HepG2 (cell line): Measurements from ENCODE around the gene MND1. TPM values are rescaled to one million over a fixed set of nuclear protein-coding genes. Genes with fewer than 3 reads are reported as not detected.

Experiments
- ERF ChIP-seq: IDR thresholded peaks from 2 replicates; pipeline ENCODE4 v1.6.1; 2018; ENCODE audit warnings: missing biosample characterization, missing genetic modification reagents
- FOXA3 ChIP-seq: IDR thresholded peaks from 2 replicates; pipeline ENCODE4 v1.6.1; 2016; ENCODE audit warnings: missing genetic modification reagents, missing compliant biosample characterization
- IKZF1 ChIP-seq: fragments of 450-650 bp; IDR thresholded peaks from 2 replicates; pipeline ENCODE4 v1.7.1; 2016
- KLF16 ChIP-seq, 2 experiments: sonication (generic) in 1 of 2; formaldehyde crosslinking in 1 of 2; IDR thresholded peaks; 2 replicates each; pipeline versions ENCODE4 v1.6.1 to v1.8.0; 2016 to 2023; ENCODE audit warnings: missing genetic modification reagents in 2 of 2, missing compliant biosample characterization in 1 of 2
- MAFF ChIP-seq: IDR thresholded peaks from 2 replicates; pipeline ENCODE4 v1.6.1; 2011; ENCODE audit warnings: low read depth, low read length, improper control_type of control experiment
- NR2F6 ChIP-seq, 2 experiments: IDR thresholded peaks; 2 replicates each; pipeline ENCODE4 v1.6.1; 2016; ENCODE audit warnings: antibody characterized with exemption in 1 of 2, mild to moderate bottlenecking in 1 of 2
- PCBP2 ChIP-seq: fragments of 200-400 bp; formaldehyde crosslinking; optimal IDR thresholded peaks from 2 replicates; pipeline ENCODE3; 2018; ENCODE audit warnings: low read length, low read depth; ENCODE audit not compliant: poor library complexity, severe bottlenecking
- SSRP1 ChIP-seq: IDR thresholded peaks from 2 replicates; pipeline ENCODE4 v1.6.1; 2016; ENCODE audit warnings: control low read depth
- YEATS2 ChIP-seq: sonication (generic); formaldehyde crosslinking; IDR thresholded peaks from 2 replicates; pipeline ENCODE4 v1.4.0; 2020; ENCODE audit warnings: missing genetic modification reagents, borderline replicate concordance
- ZMYM4 ChIP-seq: sonication (generic); formaldehyde crosslinking; IDR thresholded peaks from 2 replicates; pipeline ENCODE4 v1.8.1; 2023; ENCODE audit warnings: mild to moderate bottlenecking, missing genetic modification reagents
- ZNF230 ChIP-seq: sonication (generic); formaldehyde crosslinking; IDR thresholded peaks from 2 replicates; pipeline ENCODE4 v1.4.0; 2020; ENCODE audit warnings: mild to moderate bottlenecking, missing genetic modification reagents
- ZNF331 ChIP-seq: sonication (generic); formaldehyde crosslinking; IDR thresholded peaks from 2 replicates; pipeline ENCODE4 v1.4.0; 2020; ENCODE audit warnings: missing genetic modification reagents
- ZNF709 ChIP-seq: sonication (generic); formaldehyde crosslinking; IDR thresholded peaks from 2 replicates; pipeline ENCODE4 v1.5.0; 2020; ENCODE audit warnings: mild to moderate bottlenecking, missing genetic modification reagents
- ZNF773 ChIP-seq: sonication (generic); formaldehyde crosslinking; IDR thresholded peaks from 2 replicates; pipeline ENCODE4 v1.4.0; 2020; ENCODE audit warnings: missing genetic modification reagents, borderline replicate concordance
- ZNF839 ChIP-seq: sonication (generic); formaldehyde crosslinking; IDR thresholded peaks from 2 replicates; pipeline ENCODE4 v1.4.0; 2020; ENCODE audit warnings: missing genetic modification reagents, mild to moderate bottlenecking, borderline replicate concordance
- polyA plus RNA-seq, 8 experiments: library from polyadenylated mRNA; depleted of rRNA in 3 of 8; stranded (reverse) in 7 of 8; unstranded in 1 of 8; fragments of >200 nt; fragmentation: Illumina TruSeq in 4 of 8; extraction: Trizol in 4 of 8; gene quantifications; 2 replicates each; pipeline versions ENCODE4 v1.2.1 to v1.2.3, GENCODE V29; 2011 to 2016; ENCODE audit warnings: low read depth in 4 of 8, missing spikeins in 1 of 8, mixed read lengths in 1 of 8; ENCODE audit not compliant: insufficient read depth in 1 of 8
- total RNA-seq, 5 experiments: library from RNA; depleted of rRNA; stranded (reverse); fragments of >200 nt; fragmentation: Illumina TruSeq; extraction: Trizol; gene quantifications; 2 replicates each; pipeline ENCODE4 v1.2.3, GENCODE V29; 2016; ENCODE audit warnings: low read depth in 1 of 5
- TF ChIP-seq, protein P1 (sequence below): sonication (generic); formaldehyde crosslinking; IDR thresholded peaks from 2 replicates; pipeline ENCODE4 v1.9.0; 2021; ENCODE audit warnings: missing genetic modification reagents, borderline replicate concordance
- TF ChIP-seq, protein P2 (sequence below): IDR thresholded peaks from 2 replicates; pipeline ENCODE4 v1.6.1; 2018; ENCODE audit warnings: missing genetic modification reagents
- TF ChIP-seq, protein P3 (sequence below): sonication (generic); formaldehyde crosslinking; IDR thresholded peaks from 2 replicates; pipeline ENCODE4 v1.4.0; 2020; ENCODE audit warnings: mild to moderate bottlenecking, missing genetic modification reagents

The MND1 gene
- total and polyA plus RNA-seq, 2 of the 13 experiments (the other 11 are each of a cell fraction or from before 2014, with no cell fraction given), result 4.8 to 30.7 TPM

DNA sequence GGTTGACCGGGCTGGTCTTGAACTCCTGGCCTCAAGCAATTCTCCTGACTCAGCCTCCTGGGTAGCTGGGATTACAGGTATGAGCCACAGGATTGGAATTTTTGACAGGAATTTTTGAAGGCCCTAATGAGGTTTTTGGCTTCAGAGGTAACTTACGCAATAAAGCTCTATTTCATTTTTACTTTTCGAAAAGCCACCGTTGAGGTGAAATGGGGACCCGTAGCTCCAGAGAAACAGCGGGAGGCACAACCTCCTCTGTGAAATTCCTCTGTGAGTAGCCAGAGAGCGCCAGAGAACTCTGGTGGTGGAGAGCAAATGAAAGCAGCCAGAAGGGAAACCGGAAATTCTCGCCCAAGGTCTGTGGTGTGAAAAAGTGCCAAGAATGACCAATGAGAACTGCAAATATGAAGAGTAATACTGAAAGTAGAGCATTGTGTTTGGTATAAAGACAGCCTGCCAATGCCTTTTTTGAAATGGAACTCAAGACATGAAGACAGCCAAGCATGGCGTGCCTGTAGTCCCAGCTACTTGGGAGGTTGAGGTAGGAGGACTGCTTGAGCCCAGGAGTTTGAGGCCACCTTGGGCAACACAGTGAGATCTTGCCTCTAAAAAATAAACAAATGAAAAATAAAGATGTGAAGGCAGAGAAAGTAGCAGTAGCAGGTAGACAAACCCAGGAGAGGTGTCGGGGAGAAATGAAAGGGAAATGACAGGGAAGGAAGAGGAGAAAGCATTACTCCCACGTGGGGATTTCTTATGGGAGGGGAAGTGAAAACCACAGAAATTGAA, 88.7 kb downstream of the MND1 start (continued):
- TF ChIP-seq ZNF230 (CRISPR knock-in tag) (no peak), ZNF773 (no peak), ZNF331 (CRISPR knock-in tag) (peak; percentile 53; the same call in 1 of the 2 replicates), YEATS2 (CRISPR knock-in tag) (no peak), MAFF (no peak), ZMYM4 (CRISPR knock-in tag) (peak; percentile 76), ZNF839 (CRISPR knock-in tag) (no peak), IKZF1 (no peak), FOXA3 (CRISPR knock-in tag) (0 out of 2 replicates have a peak, but pooled peaks have one; percentile 30), NR2F6 (IDR thresholded peaks at IDR 0.05) (no peak), NR2F6 (CRISPR knock-in tag; IDR thresholded peaks at IDR 0.05) (0 out of 2 replicates have a peak, but pooled peaks have one; percentile 16), ZNF709 (CRISPR knock-in tag) (no peak), SSRP1 (CRISPR knock-in tag) (no peak), KLF16 (CRISPR knock-in tag; IDR thresholded peaks at IDR 0.05) (0 out of 4 replicates have a peak, but pooled peaks of 1 of the 2 experiments have one; percentile 41), ERF (CRISPR knock-in tag) (peak; percentile 77; the same call in 1 of the 2 replicates), PCBP2 (no peak)
- TF ChIP-seq, protein P1, sequence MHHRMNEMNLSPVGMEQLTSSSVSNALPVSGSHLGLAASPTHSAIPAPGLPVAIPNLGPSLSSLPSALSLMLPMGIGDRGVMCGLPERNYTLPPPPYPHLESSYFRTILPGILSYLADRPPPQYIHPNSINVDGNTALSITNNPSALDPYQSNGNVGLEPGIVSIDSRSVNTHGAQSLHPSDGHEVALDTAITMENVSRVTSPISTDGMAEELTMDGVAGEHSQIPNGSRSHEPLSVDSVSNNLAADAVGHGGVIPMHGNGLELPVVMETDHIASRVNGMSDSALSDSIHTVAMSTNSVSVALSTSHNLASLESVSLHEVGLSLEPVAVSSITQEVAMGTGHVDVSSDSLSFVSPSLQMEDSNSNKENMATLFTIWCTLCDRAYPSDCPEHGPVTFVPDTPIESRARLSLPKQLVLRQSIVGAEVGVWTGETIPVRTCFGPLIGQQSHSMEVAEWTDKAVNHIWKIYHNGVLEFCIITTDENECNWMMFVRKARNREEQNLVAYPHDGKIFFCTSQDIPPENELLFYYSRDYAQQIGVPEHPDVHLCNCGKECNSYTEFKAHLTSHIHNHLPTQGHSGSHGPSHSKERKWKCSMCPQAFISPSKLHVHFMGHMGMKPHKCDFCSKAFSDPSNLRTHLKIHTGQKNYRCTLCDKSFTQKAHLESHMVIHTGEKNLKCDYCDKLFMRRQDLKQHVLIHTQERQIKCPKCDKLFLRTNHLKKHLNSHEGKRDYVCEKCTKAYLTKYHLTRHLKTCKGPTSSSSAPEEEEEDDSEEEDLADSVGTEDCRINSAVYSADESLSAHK (CRISPR knock-in tag), result no peak
- TF ChIP-seq, protein P2, sequence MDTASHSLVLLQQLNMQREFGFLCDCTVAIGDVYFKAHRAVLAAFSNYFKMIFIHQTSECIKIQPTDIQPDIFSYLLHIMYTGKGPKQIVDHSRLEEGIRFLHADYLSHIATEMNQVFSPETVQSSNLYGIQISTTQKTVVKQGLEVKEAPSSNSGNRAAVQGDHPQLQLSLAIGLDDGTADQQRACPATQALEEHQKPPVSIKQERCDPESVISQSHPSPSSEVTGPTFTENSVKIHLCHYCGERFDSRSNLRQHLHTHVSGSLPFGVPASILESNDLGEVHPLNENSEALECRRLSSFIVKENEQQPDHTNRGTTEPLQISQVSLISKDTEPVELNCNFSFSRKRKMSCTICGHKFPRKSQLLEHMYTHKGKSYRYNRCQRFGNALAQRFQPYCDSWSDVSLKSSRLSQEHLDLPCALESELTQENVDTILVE, result 0 out of 2 replicates have a peak, but pooled peaks have one; percentile 50
- TF ChIP-seq, protein P3, sequence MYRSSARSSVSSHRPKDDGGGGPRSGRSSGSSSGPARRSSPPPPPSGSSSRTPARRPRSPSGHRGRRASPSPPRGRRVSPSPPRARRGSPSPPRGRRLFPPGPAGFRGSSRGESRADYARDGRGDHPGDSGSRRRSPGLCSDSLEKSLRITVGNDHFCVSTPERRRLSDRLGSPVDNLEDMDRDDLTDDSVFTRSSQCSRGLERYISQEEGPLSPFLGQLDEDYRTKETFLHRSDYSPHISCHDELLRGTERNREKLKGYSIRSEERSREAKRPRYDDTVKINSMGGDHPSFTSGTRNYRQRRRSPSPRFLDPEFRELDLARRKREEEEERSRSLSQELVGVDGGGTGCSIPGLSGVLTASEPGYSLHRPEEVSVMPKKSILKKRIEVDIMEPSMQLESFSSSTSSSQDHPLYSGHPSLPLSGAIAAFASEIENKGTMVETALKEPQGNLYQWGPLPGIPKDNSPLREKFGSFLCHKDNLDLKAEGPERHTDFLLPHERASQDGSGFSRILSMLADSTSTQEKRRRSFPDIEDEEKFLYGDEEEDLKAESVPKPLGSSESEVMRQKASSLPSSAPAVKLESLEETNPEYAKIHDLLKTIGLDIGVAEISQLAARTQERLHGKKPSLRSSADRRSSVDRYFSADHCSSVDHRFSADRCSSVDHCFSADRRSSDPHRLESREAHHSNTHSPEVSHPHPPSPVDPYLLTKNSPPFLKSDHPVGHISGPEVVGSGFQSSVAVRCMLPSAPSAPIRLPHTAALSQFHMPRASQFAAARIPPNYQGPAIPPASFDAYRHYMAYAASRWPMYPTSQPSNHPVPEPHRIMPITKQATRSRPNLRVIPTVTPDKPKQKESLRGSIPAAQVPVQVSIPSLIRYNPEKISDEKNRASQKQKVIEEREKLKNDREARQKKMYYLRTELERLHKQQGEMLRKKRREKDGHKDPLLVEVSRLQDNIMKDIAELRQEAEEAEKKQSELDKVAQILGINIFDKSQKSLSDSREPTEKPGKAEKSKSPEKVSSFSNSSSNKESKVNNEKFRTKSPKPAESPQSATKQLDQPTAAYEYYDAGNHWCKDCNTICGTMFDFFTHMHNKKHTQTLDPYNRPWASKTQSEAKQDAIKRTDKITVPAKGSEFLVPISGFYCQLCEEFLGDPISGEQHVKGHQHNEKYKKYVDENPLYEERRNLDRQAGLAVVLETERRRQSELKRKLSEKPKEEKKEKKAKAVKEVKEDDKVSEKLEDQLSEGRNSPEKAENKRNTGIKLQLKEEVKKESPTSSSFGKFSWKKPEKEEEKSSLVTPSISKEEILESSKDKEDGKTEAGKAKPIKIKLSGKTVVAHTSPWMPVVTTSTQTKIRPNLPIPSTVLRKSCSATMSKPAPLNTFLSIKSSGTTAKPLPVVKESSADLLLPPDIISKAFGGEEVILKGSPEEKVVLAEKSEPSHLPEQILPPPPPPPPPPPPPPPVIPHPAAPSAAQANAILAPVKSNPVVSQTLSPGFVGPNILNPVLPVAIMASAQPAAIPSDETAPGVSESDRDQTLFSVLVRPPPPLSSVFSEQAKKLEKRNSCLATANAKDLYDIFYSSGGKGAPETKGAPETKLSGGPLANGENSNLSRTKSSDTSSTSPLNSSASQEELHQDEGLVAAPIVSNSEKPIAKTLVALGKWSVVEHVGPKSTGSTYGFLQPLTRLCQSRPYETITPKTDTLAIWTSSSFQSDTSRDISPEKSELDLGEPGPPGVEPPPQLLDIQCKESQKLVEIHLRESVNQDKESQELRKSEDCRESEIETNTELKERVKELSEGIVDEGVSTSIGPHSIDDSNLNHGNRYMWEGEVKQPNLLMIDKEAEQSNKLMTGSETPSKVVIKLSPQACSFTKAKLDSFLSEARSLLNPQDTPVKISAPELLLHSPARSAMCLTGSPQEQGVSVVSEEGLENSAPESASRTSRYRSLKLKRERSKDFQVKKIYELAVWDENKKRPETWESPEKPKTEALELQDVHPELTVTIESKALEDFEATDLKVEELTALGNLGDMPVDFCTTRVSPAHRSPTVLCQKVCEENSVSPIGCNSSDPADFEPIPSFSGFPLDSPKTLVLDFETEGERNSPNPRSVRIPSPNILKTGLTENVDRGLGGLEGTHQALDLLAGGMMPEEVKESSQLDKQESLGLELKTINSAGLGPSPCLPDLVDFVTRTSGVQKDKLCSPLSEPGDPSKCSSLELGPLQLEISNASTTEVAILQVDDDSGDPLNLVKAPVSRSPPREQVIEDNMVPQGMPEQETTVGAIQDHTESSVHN (CRISPR knock-in tag), result no peak
